ENCODE results near the gene STXBP5. TPM values are rescaled to one million over a fixed set of nuclear protein-coding genes. Genes with fewer than 3 reads are reported as not detected.

The STXBP5 gene
- total and polyA plus RNA-seq, 9 donors = 3.3 to 15.4 (median 10.4) TPM

DNA sequence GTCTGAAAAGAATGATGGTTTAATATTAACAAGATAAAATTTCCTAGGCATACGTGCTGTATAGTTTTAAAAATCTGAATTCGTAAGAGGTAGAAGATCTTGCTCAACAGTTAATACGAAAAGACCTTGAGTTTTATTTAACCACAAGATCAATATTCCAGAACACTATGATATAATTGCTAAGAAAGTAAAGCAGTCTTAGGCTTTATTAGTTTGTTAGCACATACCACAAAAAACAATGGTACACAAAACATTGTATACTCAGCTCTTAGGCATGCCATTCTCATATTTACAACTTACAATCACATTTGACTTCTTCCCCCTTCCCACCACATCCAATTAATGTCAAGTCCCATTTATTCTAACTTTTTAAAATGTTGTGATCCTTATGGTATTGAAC is 24.4 kb upstream of the STXBP5 start:
- H3K4me1 ChIP-seq (ENCODE audit: insufficient read depth) = no peaks in the 10 kb centered on the region
- no peak overlapping the region for H3K27ac ChIP-seq
- no peak for DNase-seq
- no peak overlapping the region for H3K4me3 ChIP-seq
- H3K36me3 ChIP-seq = no peaks in the 10 kb centered on the region
- 88 to 91% (median 88%) methylated on average over 3 of the region's 3 CpGs for WGBS, 3 donors
- intact Hi-C loops (cut with DNase I) = loop anchor here in 1 of 4 donors (5.0 kb wide), 1 partner anchor 792 kb away; no protein-coding TSS in a partner anchor
- no peak for TF ChIP-seq POLR2A (IDR thresholded peaks at IDR 0.05)
- TF ChIP-seq, protein P1, sequence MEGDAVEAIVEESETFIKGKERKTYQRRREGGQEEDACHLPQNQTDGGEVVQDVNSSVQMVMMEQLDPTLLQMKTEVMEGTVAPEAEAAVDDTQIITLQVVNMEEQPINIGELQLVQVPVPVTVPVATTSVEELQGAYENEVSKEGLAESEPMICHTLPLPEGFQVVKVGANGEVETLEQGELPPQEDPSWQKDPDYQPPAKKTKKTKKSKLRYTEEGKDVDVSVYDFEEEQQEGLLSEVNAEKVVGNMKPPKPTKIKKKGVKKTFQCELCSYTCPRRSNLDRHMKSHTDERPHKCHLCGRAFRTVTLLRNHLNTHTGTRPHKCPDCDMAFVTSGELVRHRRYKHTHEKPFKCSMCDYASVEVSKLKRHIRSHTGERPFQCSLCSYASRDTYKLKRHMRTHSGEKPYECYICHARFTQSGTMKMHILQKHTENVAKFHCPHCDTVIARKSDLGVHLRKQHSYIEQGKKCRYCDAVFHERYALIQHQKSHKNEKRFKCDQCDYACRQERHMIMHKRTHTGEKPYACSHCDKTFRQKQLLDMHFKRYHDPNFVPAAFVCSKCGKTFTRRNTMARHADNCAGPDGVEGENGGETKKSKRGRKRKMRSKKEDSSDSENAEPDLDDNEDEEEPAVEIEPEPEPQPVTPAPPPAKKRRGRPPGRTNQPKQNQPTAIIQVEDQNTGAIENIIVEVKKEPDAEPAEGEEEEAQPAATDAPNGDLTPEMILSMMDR (IDR thresholded peaks at IDR 0.05) = no peak
- H3K27me3 ChIP-seq = no peaks in the 10 kb centered on the region
- no peaks in the 10 kb centered on the region for H3K9me3 ChIP-seq

DNA sequence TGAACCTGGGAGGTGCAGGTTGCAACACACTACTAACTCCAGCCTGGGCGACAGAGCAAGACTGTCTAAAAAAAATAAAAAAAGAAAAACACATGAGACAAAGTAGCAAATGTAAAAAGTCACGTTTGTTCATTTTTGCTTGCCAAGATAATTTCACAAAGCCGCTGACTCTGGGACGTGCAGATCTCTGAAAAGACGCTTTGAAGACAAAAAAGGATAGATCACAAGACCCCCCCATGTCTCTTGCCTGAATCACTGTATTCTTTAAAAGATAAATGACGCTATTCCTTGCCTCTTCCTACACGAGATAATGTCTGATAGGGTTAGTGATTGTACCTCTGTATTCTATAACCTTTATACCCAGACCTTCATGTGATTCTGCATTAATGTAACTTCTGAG is 23.3 kb upstream of the STXBP5 start:
- WGBS, 3 donors = 71 to 75% (median 72%) methylated on average over 7 of the region's 7 CpGs
- Histone ChIP-seq H3K36me3 (no peaks in the 10 kb centered on the region), H3K27ac (no peak overlapping the region), H3K9me3 (no peaks in the 10 kb centered on the region), H3K4me1 (ENCODE audit: insufficient read depth) (no peaks in the 10 kb centered on the region), H3K4me3 (no peak overlapping the region), H3K27me3 (no peaks in the 10 kb centered on the region)
- TF ChIP-seq EP300 (IDR thresholded peaks at IDR 0.05) = no peak
- TF ChIP-seq, protein P1 (IDR thresholded peaks at IDR 0.05) = no peak
- no peak for TF ChIP-seq POLR2A (IDR thresholded peaks at IDR 0.05)
- DNase-seq = no peak
- intact Hi-C loops (cut with DNase I) = loop anchor here in 1 of 4 donors (5.0 kb wide), 1 partner anchor 791 kb away; no protein-coding TSS in a partner anchor

DNA sequence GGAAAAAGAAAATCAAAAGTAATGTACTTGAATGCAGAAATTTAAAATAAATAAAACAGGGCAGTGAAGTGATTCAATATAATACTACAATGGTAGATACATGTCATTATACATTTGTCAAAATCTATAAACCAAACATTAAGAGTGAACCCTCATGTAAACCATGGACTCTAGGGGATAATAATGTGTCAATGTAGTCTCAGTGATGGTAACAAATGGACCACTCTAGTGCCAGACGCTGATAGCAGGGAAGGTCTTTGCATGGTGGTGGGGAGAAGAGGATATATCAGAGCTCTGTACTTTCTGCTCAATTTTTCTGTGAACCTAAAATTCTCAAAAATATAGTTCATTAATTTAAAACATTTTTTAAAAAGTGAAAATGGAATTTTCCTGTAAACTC is 19.8 kb upstream of the STXBP5 start:
- no peak overlapping the region for H3K4me3 ChIP-seq
- DNase-seq = no peak
- H3K9me3 ChIP-seq = no peaks in the 10 kb centered on the region
- H3K27ac ChIP-seq = no peak overlapping the region
- no peaks in the 10 kb centered on the region for H3K4me1 ChIP-seq (ENCODE audit: insufficient read depth)
- no peaks in the 10 kb centered on the region for H3K36me3 ChIP-seq
- intact Hi-C loops (cut with DNase I) = loop anchor here in 1 of 4 donors (5.0 kb wide), 1 partner anchor 788 kb away; no protein-coding TSS in a partner anchor
- TF ChIP-seq EP300 (IDR thresholded peaks at IDR 0.05) (no peak), POLR2A (IDR thresholded peaks at IDR 0.05) (no peak)
- TF ChIP-seq, protein P1 (IDR thresholded peaks at IDR 0.05) = no peak
- WGBS, 3 donors = 92 to 98% (median 93%) methylated on average over 1 of the region's 1 CpG
- H3K27me3 ChIP-seq = no peaks in the 10 kb centered on the region

DNA sequence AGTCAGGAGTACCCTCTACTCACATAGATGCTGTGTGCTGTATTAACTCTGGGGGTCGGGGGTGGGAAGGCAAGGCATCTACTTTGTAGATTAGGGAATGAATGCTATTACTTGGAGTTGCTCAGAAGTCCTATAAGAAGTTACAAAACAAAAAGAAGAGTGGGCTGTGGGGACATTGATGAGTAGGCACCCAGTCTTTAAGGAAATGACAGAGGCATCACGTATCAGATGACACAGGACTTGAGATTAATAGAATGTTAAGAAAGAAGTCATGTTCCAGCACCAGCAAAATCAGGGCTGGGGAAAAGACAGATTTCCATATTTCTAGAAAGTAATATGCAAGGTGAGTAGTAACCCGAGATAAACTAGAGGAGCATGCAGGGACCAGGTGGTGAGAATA is 19.0 kb upstream of the STXBP5 start:
- no peaks in the 10 kb centered on the region for H3K27me3 ChIP-seq
- TF ChIP-seq EP300 (IDR thresholded peaks at IDR 0.05) (no peak), POLR2A (IDR thresholded peaks at IDR 0.05) (no peak)
- TF ChIP-seq, protein P1 (IDR thresholded peaks at IDR 0.05) = no peak
- no peak overlapping the region for H3K27ac ChIP-seq
- no peak for DNase-seq
- 81 to 90% (median 88%) methylated on average over 3 of the region's 3 CpGs for WGBS, 3 donors
- H3K4me1 ChIP-seq (ENCODE audit: insufficient read depth) = no peaks in the 10 kb centered on the region
- intact Hi-C loops (cut with DNase I) = no loop called here
- H3K9me3 ChIP-seq = no peaks in the 10 kb centered on the region
- H3K36me3 ChIP-seq = no peaks in the 10 kb centered on the region
- no peak overlapping the region for H3K4me3 ChIP-seq

Data from ovary (tissue), 9 donors.